H1 (cell line): ENCODE results near the gene ANXA4.

Experiments
- EZH2 ChIP-seq: fragments of 200-600 bp; sonication (generic); IDR thresholded peaks from 2 replicates; pipeline ENCODE4 v1.7.1; 2012; ENCODE audit warnings: low read depth, mild to moderate bottlenecking, moderate library complexity, low read length, inconsistent platforms; ENCODE audit not compliant: severe bottlenecking
- POLR2A ChIP-seq, 2 experiments: IDR thresholded peaks; 1 replicate in 1 of 2; 2 replicates in 1 of 2; pipeline ENCODE4 v1.6.1; 2011; ENCODE audit warnings: low read depth in 2 of 2, low read length in 2 of 2, mild to moderate bottlenecking in 2 of 2; ENCODE audit errors: control extremely low read depth in 1 of 2
- POLR2AphosphoS5 ChIP-seq: IDR thresholded peaks from 2 replicates; pipeline ENCODE4 v1.6.1; 2011; ENCODE audit warnings: low read depth, low read length
- RNF2 ChIP-seq: fragments of 200-900, 300-1000 bp; sonication (generic); IDR thresholded peaks from 2 replicates; pipeline ENCODE4 v1.7.1; 2016; ENCODE audit warnings: borderline replicate concordance, low read depth, mild to moderate bottlenecking, antibody characterized with exemption, low read length; ENCODE audit not compliant: poor library complexity, severe bottlenecking; ENCODE audit errors: missing control alignments
- SIN3A ChIP-seq, 2 experiments: IDR thresholded peaks in 1 of 2; conservative IDR thresholded peaks in 1 of 2; 2 replicates each; pipeline ENCODE4 v1.6.1; 2011 to 2012; ENCODE audit warnings: low read length in 2 of 2, improper control_type of control experiment in 1 of 2, low read depth in 1 of 2, mild to moderate bottlenecking in 1 of 2
- USF2 ChIP-seq: IDR thresholded peaks from 2 replicates; pipeline ENCODE4 v1.6.1; 2011; ENCODE audit warnings: low read length, improper control_type of control experiment
- TF ChIP-seq, protein P1 (sequence below), 3 experiments: IDR thresholded peaks; 1 replicate in 2 of 3; 2 replicates in 1 of 3; pipeline versions ENCODE4 v1.5.1 to v1.6.1; 2011; ENCODE audit warnings: low read length in 3 of 3, mild to moderate bottlenecking in 3 of 3, inconsistent platforms in 2 of 3, low read depth in 1 of 3, moderate library complexity in 1 of 3; ENCODE audit not compliant: insufficient read depth in 1 of 3; ENCODE audit errors: control extremely low read depth in 1 of 3

GRCh38 chr2:69811018-69811417, 69.1 kb downstream of the ANXA4 start:
- no peak for TF ChIP-seq SIN3A (conservative IDR thresholded peaks at IDR 0.05 in 1 of 2, IDR thresholded peaks at IDR 0.05 in 1 of 2; ENCODE audit: low read depth in 1 of 2, low read length in 2 of 2)
- TF ChIP-seq USF2, result no peak
- no peak for TF ChIP-seq POLR2AphosphoS5
- TF ChIP-seq, protein P1, sequence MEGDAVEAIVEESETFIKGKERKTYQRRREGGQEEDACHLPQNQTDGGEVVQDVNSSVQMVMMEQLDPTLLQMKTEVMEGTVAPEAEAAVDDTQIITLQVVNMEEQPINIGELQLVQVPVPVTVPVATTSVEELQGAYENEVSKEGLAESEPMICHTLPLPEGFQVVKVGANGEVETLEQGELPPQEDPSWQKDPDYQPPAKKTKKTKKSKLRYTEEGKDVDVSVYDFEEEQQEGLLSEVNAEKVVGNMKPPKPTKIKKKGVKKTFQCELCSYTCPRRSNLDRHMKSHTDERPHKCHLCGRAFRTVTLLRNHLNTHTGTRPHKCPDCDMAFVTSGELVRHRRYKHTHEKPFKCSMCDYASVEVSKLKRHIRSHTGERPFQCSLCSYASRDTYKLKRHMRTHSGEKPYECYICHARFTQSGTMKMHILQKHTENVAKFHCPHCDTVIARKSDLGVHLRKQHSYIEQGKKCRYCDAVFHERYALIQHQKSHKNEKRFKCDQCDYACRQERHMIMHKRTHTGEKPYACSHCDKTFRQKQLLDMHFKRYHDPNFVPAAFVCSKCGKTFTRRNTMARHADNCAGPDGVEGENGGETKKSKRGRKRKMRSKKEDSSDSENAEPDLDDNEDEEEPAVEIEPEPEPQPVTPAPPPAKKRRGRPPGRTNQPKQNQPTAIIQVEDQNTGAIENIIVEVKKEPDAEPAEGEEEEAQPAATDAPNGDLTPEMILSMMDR (IDR thresholded peaks at IDR 0.05; ENCODE audit: control extremely low read depth in 1 of 3, insufficient read depth in 1 of 3, low read depth in 1 of 3, low read length in 3 of 3), result no peak
- TF ChIP-seq RNF2, result no peak
- TF ChIP-seq POLR2A (IDR thresholded peaks at IDR 0.05; ENCODE audit: control extremely low read depth in 1 of 2, low read depth in 2 of 2, low read length in 2 of 2), result no peak
- TF ChIP-seq EZH2, result no peak
